Lower lobe of right lung (tissue), 2 donors: ENCODE data around the gene PALS2. TPM values are rescaled to one million over a fixed set of nuclear protein-coding genes. Genes with fewer than 3 reads are reported as not detected.
A peak's percentile ranks its signal among the peaks of the same experiment; 100 is the strongest.

ENCODE experiments used
- ATAC-seq, 2 donors: fragments of 200-7000 bp; cut with Tn5 transposase; one replicate each; pipeline ENCODE4 v1.9.1; 2020 to 2022; ENCODE audit warnings: mild to moderate bottlenecking in 2 of 2, moderate library complexity in 2 of 2
- DNase-seq: peaks from one replicate; pipeline ENCODE4 v3.0.0-alpha.2; 2020
- H3K27ac ChIP-seq: fragments of 200-600 bp; one replicate; pipeline ENCODE4 v1.8.0; 2022
- H3K27me3 ChIP-seq: fragments of 200-600 bp; one replicate; pipeline ENCODE4 v1.8.0; 2022; ENCODE audit warnings: low read depth
- H3K36me3 ChIP-seq: fragments of 200-600 bp; one replicate; pipeline ENCODE4 v1.8.0; 2022; ENCODE audit warnings: mild to moderate bottlenecking
- H3K4me1 ChIP-seq: fragments of 200-600 bp; one replicate; pipeline ENCODE4 v1.8.0; 2022
- H3K4me3 ChIP-seq: fragments of 200-600 bp; one replicate; pipeline ENCODE4 v1.8.0; 2022; ENCODE audit warnings: mild to moderate bottlenecking
- H3K9me3 ChIP-seq: fragments of 200-600 bp; one replicate; pipeline ENCODE4 v1.8.0; 2022
- intact Hi-C: fragments of 100-400 bp; cut with DNase I; formaldehyde crosslinking; loops from one replicate; pipeline ENCODE4 v1.11.0; 2022
- total RNA-seq: library from RNA; stranded (reverse); fragmentation: NEBNext Ultra II Directional; extraction: Animal tissue kit (Norgen Biotek cat#: 25700); gene quantifications from one replicate; pipeline ENCODE4 v1.2.1, GENCODE V29; 2021
- TF ChIP-seq, protein P1 (sequence below): fragments of 200-600 bp; IDR thresholded peaks from one replicate; pipeline ENCODE4 v1.8.0; 2022; ENCODE audit warnings: antibody characterized with exemption, mild to moderate bottlenecking
- donor health status: DM: no; HTN: yes; CAD: no; lungs with severe emphysema.

PALS2 gene
- total RNA-seq, 1 donor from 2014 or later, result 9.8 TPM

DNA sequence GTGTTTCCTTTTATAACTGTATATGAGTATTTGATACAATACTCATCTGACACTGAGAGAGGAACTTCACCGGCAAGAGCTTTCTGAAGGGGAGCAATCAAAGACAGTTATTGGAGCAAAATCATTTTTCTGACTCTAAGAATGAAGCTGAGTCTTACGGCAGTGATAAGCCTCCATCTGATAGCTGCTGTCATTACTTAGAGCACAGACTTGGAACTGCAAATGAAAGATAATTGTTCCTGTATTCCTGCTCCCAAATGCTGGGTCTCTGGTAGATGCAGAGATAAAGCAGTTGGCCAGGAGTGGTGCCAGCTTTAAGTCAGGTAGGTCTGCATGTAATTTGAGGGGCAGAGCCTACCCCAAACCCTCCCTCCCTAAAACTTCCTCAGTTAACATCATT lies 2.3 kb upstream of the PALS2 start:
- intact Hi-C loops, result no loop called here
- no peak for ATAC-seq
- DNase-seq, result no peak
- H3K4me1 ChIP-seq, result peaks cover 15% of the 10 kb centered on the region
- TF ChIP-seq, protein P1, sequence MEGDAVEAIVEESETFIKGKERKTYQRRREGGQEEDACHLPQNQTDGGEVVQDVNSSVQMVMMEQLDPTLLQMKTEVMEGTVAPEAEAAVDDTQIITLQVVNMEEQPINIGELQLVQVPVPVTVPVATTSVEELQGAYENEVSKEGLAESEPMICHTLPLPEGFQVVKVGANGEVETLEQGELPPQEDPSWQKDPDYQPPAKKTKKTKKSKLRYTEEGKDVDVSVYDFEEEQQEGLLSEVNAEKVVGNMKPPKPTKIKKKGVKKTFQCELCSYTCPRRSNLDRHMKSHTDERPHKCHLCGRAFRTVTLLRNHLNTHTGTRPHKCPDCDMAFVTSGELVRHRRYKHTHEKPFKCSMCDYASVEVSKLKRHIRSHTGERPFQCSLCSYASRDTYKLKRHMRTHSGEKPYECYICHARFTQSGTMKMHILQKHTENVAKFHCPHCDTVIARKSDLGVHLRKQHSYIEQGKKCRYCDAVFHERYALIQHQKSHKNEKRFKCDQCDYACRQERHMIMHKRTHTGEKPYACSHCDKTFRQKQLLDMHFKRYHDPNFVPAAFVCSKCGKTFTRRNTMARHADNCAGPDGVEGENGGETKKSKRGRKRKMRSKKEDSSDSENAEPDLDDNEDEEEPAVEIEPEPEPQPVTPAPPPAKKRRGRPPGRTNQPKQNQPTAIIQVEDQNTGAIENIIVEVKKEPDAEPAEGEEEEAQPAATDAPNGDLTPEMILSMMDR, result no peak
- H3K4me3 ChIP-seq, result no peak overlapping the region
- peaks cover 4% of the 10 kb centered on the region for H3K27me3 ChIP-seq
- no peaks in the 10 kb centered on the region for H3K9me3 ChIP-seq
- no peaks in the 10 kb centered on the region for H3K36me3 ChIP-seq
- H3K27ac ChIP-seq, result no peak overlapping the region

DNA sequence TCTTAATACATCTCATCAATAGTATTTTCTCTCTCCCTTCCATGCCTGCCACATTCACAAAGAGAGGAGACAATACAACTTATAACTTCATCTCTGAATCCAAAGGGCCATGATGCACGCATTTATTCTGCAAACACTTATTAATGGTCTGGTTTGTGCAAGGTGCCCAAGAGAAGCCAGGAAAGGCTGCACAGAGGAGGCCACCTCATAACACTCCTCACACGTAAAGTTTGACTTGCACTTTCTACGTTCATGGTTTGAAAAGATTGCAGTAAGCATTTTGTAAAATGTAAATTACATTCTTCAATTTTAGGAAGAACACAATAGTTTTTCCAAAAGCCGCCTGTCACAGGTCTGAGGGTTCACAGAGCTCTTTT lies 1.2 kb upstream of the PALS2 start:
- Histone ChIP-seq H3K9me3 (no peaks in the 10 kb centered on the region), H3K4me3 (no peak overlapping the region), H3K36me3 (no peaks in the 10 kb centered on the region), H3K27me3 (peaks cover 4% of the 10 kb centered on the region), H3K27ac (no peak overlapping the region), H3K4me1 (peaks cover 15% of the 10 kb centered on the region)
- TF ChIP-seq, protein P1, result no peak
- DNase-seq (no peak), ATAC-seq (no peak)
- intact Hi-C loops, result no loop called here

DNA sequence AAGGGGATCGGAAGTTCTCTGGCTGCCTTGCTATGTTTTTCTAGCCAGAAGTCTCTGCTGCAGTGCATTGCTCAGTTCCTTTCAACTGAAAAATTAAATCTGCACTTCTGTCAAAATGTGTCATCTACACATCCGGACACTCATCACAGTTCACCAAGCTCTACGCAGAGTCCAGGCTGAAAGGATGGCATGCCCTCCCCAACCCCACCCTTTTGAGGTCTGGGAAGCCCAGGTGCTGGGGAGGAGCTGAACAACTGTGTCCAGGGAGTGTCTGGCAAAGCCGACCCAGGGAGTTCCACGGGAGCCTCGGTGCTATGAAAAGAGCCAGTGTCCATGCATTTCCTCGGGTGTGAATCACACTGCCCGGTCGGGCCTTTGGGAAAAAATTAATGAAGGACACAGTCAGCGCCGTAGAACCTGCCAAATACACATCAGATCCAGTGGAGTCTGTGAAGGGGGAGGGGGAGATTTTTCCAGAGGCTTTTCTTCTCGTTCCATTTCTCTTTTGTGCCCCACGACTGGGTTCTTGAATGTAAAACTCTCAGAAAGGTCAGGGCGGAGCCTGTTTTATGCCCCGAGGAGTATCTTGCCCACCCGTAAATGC lies 757 bp upstream of the PALS2 start:
- Histone ChIP-seq H3K27ac (peak overlapping the region; percentile 55), H3K4me3 (peak overlapping the region; percentile 76), H3K9me3 (no peaks in the 10 kb centered on the region), H3K27me3 (peaks cover 4% of the 10 kb centered on the region), H3K4me1 (peaks cover 15% of the 10 kb centered on the region), H3K36me3 (no peaks in the 10 kb centered on the region)
- intact Hi-C loops, result no loop called here
- ATAC-seq (peak; percentile 27 to 53), DNase-seq (no peak)
- TF ChIP-seq, protein P1, result no peak

DNA sequence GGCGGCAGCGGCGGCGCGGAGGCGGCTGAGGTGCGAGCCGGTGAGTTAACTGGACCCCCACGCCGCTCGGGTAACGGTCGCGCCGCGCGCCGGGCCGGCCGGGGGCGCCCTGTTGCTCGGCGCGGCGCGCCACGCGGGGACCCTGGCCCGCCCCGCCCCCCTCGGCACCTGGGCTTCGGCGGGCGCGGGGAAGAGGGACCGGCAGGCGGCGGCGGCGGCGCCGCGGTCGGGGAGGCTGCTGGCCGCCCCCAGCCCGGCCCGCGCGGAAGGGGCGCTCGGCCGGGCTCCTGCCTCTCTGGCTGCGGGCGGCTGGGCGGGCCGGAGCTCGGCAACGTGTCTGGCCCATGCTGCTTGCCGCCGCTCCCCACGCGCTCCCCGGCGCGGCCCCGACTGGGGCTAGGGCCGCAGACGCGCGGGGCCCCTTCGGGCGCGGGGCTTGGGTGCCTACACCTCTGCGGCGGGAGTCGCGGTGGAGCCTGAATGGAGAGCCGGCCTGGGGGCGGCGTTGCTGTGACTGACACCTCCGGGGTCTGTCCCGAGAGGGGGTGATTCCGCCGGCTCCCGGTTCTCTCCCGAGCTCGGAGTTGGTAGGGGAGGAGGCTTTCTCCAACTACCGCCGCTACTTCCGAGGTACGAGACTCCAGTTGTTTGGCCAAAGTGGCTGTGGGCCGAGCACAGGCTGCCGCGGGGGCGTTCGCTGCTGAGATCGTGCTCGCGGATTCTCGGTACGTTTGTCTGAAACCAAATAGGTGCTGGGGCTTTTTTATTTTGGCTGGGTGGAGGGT lies 494 bp downstream of the PALS2 start:
- DNase-seq (peak; percentile 60), ATAC-seq (peak; percentile 54 to 63)
- intact Hi-C loops, result no loop called here
- peak overlapping the region; percentile 76 for H3K4me3 ChIP-seq
- no peaks in the 10 kb centered on the region for H3K9me3 ChIP-seq
- H3K27me3 ChIP-seq, result peaks cover 4% of the 10 kb centered on the region
- peaks cover 15% of the 10 kb centered on the region for H3K4me1 ChIP-seq
- TF ChIP-seq, protein P1, result no peak
- no peaks in the 10 kb centered on the region for H3K36me3 ChIP-seq
- H3K27ac ChIP-seq, result peak overlapping the region; percentile 27

DNA sequence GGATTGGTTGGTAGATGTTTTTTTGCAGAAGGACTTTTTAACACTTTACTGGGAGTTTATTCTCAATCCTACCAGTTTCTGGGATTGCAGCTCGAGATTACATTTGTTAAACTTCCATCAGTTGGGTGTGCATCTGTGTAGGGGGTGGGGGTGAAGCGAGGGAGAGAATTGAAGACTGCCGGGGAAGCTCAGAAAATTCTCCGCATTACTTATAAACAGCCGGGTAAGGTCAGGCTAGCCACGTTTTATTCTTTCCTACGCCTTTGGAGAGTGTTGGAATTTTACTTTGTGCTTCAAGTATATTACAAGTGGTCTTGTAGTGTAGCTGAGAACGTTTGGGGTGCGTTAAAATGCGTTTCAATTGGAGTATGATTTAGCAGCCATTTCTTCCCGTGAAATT lies 1.1 kb downstream of the PALS2 start:
- peak overlapping the region; percentile 76 for H3K4me3 ChIP-seq
- peak overlapping the region; percentile 27 for H3K27ac ChIP-seq
- intact Hi-C loops, result no loop called here
- H3K9me3 ChIP-seq, result no peaks in the 10 kb centered on the region
- H3K4me1 ChIP-seq, result peaks cover 15% of the 10 kb centered on the region
- ATAC-seq (peak in 1 of 2 donors; percentile 7), DNase-seq (no peak)
- H3K27me3 ChIP-seq, result peaks cover 4% of the 10 kb centered on the region
- no peaks in the 10 kb centered on the region for H3K36me3 ChIP-seq
- TF ChIP-seq, protein P1, result no peak
